Skeletal muscle cell (primary cell): ENCODE results near the gene CDH13.

ENCODE experiments used
- DNase-seq: peaks from one replicate; pipeline ENCODE4 v3.0.0-alpha.2; 2010; ENCODE audit warnings: low read depth
- H3K4me3 ChIP-seq: 2 replicates; pipeline ENCODE4 v1.5.1; 2011; ENCODE audit warnings: low read depth, mild to moderate bottlenecking, control low read depth, low read length, moderate library complexity

Gene CDH13

DNA sequence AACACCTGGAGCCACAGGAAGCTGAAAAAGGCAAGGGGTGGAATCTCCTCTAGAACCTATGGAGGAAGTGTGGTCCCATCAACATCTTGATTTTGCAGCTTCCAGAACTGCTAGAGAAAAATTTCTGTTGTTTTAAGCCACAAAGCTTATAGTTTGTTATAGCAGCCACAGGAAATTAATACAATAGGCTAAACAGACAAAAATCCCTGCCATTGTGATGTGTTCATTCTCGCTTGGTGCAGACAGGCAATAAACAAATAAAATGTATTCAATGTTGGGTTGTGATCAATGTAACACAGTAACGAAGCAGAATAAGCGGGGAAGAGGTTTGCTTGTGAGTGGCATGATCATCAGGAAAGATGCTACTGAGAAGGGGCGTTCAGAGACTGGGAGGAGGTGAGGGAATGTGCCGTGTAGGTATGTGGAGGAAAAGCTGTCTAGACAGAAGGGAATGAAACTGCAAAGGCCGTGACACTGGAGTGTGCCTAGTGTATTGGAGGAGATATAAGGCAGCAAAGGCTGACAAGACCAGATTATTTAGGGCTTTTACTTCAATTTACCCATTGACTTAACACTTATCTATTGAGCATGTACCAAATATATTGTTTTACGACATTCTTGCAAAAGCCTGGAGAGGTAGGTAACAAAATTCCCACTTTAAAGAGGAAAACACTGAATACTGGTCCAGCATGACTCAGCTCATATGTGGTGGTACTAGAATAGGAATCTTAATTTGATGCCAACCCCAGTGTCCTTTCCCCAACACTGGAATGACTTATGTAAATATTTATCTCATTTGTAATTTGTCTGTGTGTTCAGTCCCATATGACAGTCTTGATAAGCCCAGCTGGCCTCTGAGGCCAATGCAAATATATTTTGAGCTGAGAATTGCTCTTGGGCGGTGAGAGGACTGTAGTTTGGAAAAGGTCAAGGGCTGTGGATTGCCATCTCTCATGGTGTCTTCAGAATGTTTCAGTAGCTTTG lies 375.9 kb downstream of the CDH13 start:
- DNase-seq: no peak
- no peak overlapping the region for H3K4me3 ChIP-seq

DNA sequence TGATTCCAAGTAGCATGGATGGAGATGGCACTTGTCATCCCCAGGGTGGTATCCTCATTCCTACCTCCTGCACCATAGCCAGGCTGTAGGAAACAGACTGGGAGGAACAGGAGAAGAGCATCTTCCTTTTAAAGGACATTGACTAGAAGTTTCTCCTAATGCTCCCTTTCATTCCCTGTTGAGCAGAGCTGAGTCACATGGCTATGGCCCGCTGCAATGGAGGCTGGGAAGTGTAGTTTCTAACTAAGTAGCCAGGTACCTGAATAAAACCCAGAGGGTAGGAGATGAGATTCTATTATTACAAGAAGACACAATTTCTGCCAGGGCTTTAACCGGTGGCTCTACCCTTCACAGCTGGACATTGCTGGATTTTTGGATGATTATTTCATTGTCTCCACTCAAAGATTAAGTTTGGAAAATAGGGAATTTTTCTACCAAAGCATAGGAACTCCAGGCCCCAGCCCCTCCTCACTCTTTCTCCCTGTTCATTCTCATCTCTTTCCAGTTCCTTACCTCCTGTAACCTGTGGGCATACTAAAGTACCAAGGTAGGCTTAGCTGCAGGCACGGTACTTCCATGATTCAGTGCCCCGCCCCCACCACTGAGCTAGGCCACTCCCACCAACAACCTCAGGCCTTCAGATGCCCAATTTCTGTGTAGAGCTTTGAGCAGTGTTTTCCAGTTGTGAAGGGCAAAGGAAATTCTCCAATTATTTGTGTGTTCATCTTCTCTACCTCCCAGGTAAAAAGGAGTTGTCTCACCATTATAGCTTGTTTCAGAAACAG lies 378.3 kb downstream of the CDH13 start:
- no peak for DNase-seq
- no peak overlapping the region for H3K4me3 ChIP-seq

DNA sequence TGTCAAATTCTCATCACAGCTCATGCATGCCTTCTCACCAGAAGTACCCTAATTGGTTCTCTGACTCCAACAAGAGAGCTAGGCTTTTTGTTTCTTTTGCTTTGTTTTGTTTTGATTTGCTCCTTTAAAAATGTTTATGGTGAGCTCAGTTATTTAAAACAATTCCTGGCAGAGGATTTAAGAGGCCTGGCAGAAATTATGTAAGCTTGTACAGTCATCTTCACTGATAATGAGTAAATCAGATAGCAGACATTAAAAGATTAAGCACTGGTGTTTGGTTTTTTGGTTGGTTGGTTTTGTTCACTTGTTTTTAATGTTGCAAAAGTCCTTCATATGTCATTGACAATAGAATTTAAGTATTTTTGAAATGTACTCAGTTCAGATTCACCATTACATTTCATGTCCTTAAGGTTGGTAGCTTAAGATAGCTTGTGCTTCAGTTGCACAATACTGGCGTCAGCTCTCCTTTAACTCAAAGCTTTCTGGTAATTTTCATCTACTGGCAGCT lies 378.9 kb downstream of the CDH13 start:
- H3K4me3 ChIP-seq: no peak overlapping the region
- no peak for DNase-seq

DNA sequence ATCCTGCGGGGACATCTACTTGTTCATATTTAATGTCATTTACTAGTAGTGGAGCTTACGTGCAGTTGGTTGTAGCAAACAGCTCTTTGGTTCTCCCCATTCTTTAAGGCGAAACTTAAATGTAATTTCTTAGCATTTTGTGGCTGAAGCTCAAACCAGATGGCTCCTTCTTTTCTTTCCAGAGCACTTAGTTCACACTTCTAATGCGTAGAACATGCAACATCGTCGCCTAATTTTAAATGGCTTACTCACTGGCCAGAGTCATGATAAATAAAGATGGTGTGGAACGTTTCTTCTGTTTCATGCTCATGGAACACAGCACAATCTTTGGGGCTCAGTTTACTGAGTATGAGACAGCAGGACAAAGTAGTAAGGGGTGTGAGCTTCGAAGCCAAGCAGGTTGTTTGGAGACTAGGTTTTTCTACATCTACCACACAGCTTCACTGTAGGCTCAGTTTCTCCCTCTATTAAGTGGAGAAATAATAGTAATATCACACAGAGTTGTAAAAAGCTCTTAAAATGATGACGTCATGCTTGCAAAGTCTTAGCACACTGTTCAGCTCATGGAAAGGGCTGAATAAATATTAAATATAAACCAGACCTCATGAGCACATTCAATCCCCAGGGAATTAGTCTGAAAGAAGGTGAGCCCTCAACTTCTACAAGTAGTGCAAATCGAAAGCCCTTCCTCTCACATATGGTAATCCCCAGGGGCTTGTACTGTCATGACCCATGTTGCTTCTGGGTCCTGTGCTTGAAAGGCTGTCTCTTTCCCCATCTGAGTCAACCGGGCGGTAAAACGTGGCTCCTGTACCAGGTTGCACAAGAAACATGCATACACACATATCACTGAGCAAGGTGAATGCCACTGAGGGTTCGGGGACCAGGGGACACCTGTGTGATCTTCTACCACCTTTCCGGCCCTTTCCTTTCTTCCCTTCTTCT lies 384.3 kb downstream of the CDH13 start:
- DNase-seq: no peak
- H3K4me3 ChIP-seq: no peak overlapping the region

DNA sequence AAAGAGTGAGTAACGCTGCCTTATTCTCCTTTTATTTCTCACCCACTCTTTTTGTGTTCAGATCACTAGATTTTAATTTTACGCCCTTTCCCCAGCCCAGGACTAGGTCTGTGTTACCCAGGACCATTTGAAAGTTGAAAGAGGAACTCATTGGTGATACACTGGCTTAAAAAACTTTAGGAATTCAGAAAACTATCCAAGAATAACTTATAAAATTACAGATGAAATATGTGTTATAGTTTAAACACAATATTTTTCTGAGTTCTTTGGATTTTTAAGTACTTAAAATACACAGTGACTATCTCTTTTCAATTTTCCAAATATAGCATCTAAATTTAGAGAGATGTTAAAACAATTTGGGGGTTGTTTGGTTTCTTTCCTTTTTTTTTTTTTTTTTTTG lies 385.2 kb downstream of the CDH13 start:
- no peak overlapping the region for H3K4me3 ChIP-seq
- no peak for DNase-seq

DNA sequence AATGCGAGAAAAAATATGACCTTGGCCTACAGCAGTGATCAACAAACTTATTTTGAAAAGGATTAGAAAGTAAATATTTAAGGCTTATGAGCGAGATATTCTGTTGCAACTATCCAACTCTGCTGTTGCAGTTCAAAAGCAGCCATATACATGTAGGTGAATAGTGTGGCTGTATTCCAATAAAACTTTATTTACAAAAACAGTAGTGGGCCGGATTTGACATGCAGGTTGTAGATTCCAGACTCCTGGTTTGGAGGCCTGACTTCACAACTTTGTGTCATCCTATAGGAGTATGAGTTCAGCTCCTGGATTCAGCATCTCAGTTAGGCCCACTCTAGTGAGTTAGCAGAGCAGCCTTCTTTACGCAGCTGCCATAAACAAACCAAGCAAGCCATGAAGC lies 386.3 kb downstream of the CDH13 start:
- no peak overlapping the region for H3K4me3 ChIP-seq
- no peak for DNase-seq

DNA sequence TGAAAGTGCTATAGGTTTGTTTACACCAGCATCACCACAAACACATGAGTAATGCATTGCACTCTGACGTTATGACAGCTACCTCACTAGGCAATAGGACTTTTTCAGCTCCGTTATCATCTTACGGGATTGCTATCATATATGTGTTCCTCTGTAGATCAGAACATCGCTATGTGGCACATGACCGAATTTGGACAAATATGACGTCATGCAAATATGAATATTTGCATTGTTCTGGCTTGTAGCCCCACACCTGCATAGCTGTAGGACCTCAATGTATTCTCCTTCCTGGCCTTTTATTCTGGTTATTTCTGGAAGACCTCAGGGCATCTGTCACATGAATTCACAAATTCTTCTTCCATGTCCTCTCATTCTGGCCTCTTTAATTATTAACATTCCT lies 393.2 kb downstream of the CDH13 start:
- DNase-seq: no peak
- H3K4me3 ChIP-seq: no peak overlapping the region

DNA sequence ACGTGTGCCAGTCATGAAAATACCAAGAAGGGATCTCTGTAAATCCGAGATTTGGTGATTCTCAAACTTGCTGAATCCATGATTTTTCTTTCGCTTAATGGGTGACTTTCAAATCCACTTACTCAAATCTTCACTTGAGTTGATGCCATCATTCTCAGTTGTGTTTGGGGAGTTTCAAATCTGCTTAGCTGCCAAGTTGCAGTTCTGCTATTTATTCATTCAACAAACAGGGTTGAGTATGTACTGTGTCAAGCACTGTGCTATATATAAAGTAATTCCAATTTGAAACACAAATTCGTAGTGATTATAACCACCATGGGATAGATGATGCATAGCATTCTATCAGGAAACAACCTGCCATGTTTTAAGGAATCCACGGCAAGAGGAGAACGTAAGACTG lies 394.3 kb downstream of the CDH13 start:
- no peak for DNase-seq

DNA sequence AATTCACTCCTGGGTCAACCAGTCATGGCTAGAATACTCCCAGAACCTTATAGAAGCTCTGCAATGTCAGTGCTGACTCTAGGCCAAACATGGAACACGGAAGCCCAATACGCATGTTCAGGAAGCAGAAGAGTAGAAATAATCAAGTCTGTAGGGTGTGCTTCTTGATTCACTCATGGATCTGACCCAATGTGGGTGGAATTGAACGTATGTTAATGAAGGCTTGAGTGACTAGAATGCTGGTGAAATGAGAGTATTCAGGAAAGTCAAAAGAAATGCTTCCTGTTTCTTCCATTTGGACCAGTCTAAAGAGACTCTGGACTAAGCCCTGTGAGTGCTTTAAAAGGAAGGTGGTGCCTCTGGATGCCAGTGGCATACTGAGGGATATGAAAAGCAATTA lies 395.0 kb downstream of the CDH13 start:
- DNase-seq: no peak
- H3K4me3 ChIP-seq: no peak overlapping the region

More for the DNA sequence above, 394.3 kb downstream of the CDH13 start:
- no peak overlapping the region for H3K4me3 ChIP-seq

DNA sequence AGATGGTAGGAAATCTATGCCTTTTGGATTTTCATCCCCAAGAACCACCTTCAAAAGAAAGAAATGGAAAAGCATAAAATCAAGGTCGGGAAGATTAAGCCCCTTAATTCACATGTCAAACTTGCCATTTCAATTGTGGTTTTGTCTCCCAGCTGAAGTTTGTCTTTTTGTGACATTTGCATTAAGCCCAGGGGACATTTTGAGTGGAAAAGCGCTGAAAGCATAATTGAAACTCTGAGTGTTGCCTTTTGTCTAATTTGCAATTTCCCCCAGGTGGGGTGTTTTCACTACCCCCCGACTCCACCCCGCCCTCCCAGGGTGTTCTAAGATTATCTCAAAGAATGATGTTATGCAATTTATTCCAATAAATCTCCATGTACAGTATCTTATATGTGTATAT lies 396.2 kb downstream of the CDH13 start:
- H3K4me3 ChIP-seq: no peak overlapping the region
- no peak for DNase-seq

DNA sequence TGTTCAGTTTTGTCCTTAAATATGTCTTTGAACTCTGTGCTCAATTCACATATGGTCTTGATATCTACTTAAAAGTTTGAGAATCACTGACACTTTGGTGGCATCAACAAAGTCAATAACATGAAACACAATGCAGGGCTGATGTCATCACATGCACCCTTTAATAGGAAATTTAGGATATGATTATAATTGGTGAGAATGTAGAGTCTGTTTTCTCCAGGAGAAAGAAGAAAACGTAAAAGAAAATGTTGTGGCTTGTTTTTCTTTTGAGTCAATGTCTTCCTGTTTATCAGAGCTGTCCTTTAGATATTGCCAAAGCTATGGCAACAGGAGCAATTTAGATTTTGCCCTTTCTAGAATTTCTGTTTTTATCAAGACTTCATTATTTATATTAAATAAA lies 396.9 kb downstream of the CDH13 start:
- DNase-seq: no peak
- no peak overlapping the region for H3K4me3 ChIP-seq

DNA sequence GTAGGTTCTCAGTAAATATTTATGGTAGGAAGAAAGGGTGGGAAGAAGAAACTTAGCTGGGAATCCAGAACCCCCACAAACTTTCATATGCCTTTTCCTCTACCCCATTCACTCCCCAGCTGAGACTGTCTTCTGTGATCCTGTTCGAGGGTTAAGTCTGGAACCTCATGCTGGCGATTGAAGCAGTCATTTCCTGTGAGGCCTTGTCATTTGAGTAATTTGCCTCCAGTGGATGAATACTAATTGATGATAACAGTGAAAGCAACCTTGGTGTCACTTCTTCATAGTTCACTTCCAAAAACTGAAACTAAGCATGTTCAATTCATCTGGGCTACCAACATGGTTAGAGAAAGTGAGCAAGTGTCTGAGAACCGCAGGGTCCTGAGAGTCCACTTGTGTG lies 401.2 kb downstream of the CDH13 start:
- DNase-seq: no peak

DNA sequence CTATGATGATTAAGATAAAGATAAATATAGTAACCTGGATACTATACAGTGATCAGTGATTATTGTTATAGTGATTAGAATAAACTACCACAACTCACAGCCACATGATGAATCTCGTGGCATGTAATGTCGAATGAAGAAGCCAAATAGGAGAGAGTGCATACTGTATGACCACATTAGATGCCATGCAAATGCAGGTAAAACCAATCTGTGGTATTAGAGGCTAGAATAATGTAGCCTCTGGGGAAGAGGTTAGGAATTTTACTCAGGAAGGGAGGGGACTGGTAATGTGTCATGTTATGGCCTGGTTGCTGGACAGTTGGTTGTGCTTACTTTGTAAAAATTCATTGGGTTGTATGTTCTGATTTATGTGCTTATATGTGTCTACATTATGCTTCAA lies 402.7 kb downstream of the CDH13 start:
- no peak overlapping the region for H3K4me3 ChIP-seq

More for the DNA sequence above, 401.2 kb downstream of the CDH13 start:
- H3K4me3 ChIP-seq: no peak overlapping the region

DNA sequence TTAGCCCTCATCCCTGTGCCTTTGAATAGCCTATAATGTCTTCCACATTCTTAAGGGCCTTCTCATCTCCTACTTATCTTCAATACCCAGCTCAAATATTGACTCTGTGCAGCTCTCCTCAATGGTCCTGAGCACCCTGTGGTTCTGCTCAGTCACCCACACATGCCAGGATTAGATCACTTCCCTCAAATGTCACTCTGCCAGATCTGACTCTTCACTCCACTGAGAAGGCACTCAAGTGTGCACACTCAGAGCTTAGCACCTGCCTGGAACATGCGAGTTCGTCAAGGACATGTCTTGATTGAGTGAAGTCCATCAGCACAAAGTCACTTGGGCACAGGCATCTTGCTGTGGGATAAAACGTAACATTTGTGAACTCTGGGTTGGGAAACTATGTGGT lies 404.8 kb downstream of the CDH13 start:
- no peak overlapping the region for H3K4me3 ChIP-seq
- DNase-seq: no peak

More for the DNA sequence above, 402.7 kb downstream of the CDH13 start:
- no peak for DNase-seq

DNA sequence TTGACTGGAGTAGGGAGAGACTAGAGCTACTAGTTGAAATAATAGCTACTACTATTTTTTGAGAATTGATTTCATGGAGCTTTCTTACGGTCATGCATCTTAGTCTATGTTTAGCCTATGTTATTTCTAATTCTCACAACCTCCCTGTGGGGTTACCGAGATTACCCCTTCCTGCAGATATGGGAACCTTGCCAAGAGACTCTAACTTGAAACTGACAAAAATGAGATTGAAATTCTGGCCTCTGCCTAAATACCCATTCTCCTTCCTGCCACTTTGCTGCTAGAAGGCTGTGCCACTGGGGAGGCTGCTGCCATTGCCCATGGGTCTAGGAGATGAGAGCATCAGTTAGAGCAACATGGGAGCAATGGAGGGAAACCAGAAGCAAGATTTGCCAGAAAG lies 410.3 kb downstream of the CDH13 start:
- no peak overlapping the region for H3K4me3 ChIP-seq
- DNase-seq: no peak

DNA sequence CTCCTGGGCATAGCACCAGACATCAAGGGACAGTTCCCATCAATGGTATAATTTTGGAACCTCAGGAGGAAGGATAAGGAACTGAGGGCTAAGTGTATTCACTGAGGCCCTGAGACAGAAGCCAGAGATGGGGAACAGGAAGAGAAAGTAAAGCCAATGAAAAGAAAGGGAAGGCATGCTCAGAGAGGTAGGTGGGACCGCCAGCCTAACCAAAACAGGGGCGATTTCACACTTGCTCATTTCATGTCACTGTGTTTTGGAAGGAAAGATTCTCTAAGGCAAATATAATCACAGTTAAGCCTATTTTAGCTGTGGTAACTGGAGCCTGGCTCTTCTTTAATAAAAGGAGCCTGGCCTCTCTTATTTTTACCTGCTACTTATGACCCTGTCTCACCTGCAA lies 411.1 kb downstream of the CDH13 start:
- no peak for DNase-seq

DNA sequence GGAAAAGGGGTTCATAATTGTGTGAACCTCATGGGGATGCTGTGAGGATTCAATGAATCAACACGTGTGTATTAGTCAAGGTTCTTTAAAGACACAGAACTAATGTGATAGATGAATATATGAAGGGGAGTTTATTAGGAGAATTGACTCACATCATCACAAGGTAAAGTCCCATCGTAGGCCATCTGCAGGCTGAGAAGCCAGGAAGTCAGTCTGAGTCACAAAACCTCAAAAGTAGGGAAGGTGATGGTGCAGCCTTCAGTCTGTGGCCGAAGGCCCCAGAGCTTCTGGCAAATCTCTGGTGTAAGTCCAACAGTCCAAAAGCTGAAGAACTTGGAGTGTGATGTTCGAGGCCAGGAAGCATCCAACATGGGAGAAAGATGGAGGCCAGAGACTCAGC lies 413.4 kb downstream of the CDH13 start:
- DNase-seq: no peak
- no peak overlapping the region for H3K4me3 ChIP-seq

More for the DNA sequence above, 411.1 kb downstream of the CDH13 start:
- no peak overlapping the region for H3K4me3 ChIP-seq

DNA sequence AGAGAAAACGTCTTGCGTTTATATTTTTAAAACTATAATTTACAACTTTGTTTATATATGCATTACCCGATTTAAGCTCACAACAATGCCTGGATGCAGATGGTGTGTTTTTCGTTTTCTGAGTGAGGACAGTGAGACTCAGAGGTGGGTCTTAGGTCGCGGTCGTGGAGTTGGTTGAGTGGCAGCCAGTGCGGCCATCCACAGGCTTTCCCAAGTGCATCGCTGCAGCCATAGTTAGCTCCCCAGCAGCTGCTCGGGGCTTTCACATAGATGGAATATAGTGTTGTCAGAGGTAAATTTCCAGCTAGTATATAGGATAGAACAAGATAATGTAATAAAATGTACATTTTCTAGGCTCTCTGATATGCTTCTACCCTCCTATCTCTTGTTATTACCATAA lies 417.8 kb downstream of the CDH13 start:
- no peak overlapping the region for H3K4me3 ChIP-seq
- no peak for DNase-seq

DNA sequence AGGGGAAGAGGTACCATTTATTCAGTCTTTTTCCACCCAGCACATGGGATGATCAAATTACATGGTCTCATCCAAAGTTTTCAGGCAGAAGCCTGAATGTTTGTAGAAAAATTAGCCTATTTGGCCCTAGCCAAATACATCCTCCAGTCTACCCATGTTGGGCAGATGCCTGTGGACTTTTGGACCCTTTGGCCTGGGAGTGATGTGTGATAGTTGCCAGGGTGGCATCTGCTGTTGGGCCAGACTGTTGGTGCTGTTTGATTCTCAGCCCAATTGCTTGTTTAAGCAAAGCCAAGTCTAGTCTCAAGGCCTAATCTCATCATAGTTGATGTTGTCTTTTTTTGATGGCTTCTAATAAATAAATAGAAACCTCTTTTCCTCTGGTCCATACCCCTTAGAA lies 419.0 kb downstream of the CDH13 start:
- no peak for DNase-seq

More for the DNA sequence above, 419.0 kb downstream of the CDH13 start:
- H3K4me3 ChIP-seq: no peak overlapping the region
